Activated T-helper 1 cell treated with anti-CD3 and anti-CD28 coated beads, Interleukin-12 subunit alpha, Interleukin-12 subunit beta, Interleukin-2, Interleukin-4 antibody, amounts not matched to agents 30 ng/mL and 10 ng/mL and 1 ng/mL, durations not matched to agents 14 hours and 24 hours and 36 hours (primary cell): Measurements from ENCODE around the gene C1GALT1C1. TPM values are rescaled to one million over a fixed set of nuclear protein-coding genes. Genes with fewer than 3 reads are reported as not detected.

Source experiments
- DNase-seq: peaks from one replicate; pipeline ENCODE4 v3.0.0; 2021; ENCODE audit warnings: low spot score
- H3K27ac Mint-ChIP-seq: one replicate; pipeline ENCODE4 v1.8.0; 2021; ENCODE audit warnings: mild to moderate bottlenecking, mixed read lengths
- H3K27me3 Mint-ChIP-seq: one replicate; pipeline ENCODE4 v1.8.0; 2022; ENCODE audit warnings: mild to moderate bottlenecking, moderate library complexity, mixed read lengths; ENCODE audit not compliant: insufficient read depth
- H3K36me3 Mint-ChIP-seq: one replicate; pipeline ENCODE4 v1.8.0; 2021; ENCODE audit warnings: low read depth, mixed read lengths
- H3K4me1 Mint-ChIP-seq: one replicate; pipeline ENCODE4 v1.8.0; 2021; ENCODE audit warnings: low read depth, mixed read lengths
- H3K4me3 Mint-ChIP-seq: one replicate; pipeline ENCODE4 v1.8.0; 2021; ENCODE audit warnings: mild to moderate bottlenecking, moderate library complexity, mixed read lengths
- H3K9me3 Mint-ChIP-seq: one replicate; pipeline ENCODE4 v1.8.0; 2021; ENCODE audit warnings: mixed read lengths
- intact Hi-C: fragments of 100-400 bp; cut with micrococcal nuclease; formaldehyde crosslinking; loops from one replicate; pipeline ENCODE4 v1.15.1; 2024
- total RNA-seq: library from RNA; stranded (reverse); gene quantifications from 2 replicates; pipeline ENCODE4 v1.2.3, GENCODE V29; 2022

The C1GALT1C1 gene
- total RNA-seq, 1 donor from 2014 or later = 21.0 TPM

- H3K9me3 Mint-ChIP-seq = no peaks in the 10 kb centered on the region
- intact Hi-C loops = no loop called here
- H3K4me1 Mint-ChIP-seq = no peaks in the 10 kb centered on the region
- no peaks in the 10 kb centered on the region for H3K36me3 Mint-ChIP-seq
- no peak overlapping the region for H3K4me3 Mint-ChIP-seq
- DNase-seq = no peak
- no peak overlapping the region for H3K27ac Mint-ChIP-seq
- H3K27me3 Mint-ChIP-seq = no peaks in the 10 kb centered on the region
Measured at GRCh38 chrX:120642871-120643270, 13.0 kb upstream of the C1GALT1C1 start.

- intact Hi-C loops = no loop called here
- no peak overlapping the region for H3K4me3 Mint-ChIP-seq
- no peaks in the 10 kb centered on the region for H3K9me3 Mint-ChIP-seq
- H3K36me3 Mint-ChIP-seq = no peaks in the 10 kb centered on the region
- no peak overlapping the region for H3K27ac Mint-ChIP-seq
- H3K4me1 Mint-ChIP-seq = no peaks in the 10 kb centered on the region
- no peak for DNase-seq
- H3K27me3 Mint-ChIP-seq = no peaks in the 10 kb centered on the region
Measured at GRCh38 chrX:120638619-120639018, 8.8 kb upstream of the C1GALT1C1 start.

GRCh38 chrX:120625371-120625770, 4.5 kb downstream of the C1GALT1C1 start:
- H3K27ac Mint-ChIP-seq = no peak overlapping the region
- intact Hi-C loops = no loop called here
- H3K4me1 Mint-ChIP-seq = peaks cover 16% of the 10 kb centered on the region

GRCh38 chrX:120617996-120618630, 11.7 kb downstream of the C1GALT1C1 start:
- Mint-ChIP-seq H3K4me3 (no peak overlapping the region), H3K27ac (no peak overlapping the region), H3K27me3 (no peaks in the 10 kb centered on the region), H3K36me3 (peaks cover 24% of the 10 kb centered on the region), H3K9me3 (no peaks in the 10 kb centered on the region), H3K4me1 (no peaks in the 10 kb centered on the region)
- intact Hi-C loops = no loop called here
- no peak for DNase-seq

More at GRCh38 chrX:120625371-120625770, 4.5 kb downstream of the C1GALT1C1 start:
- Mint-ChIP-seq H3K36me3 (peaks cover 21% of the 10 kb centered on the region), H3K9me3 (no peaks in the 10 kb centered on the region), H3K27me3 (no peaks in the 10 kb centered on the region), H3K4me3 (no peak overlapping the region)
- no peak for DNase-seq

- Mint-ChIP-seq H3K4me1 (no peaks in the 10 kb centered on the region), H3K27ac (no peak overlapping the region), H3K27me3 (no peaks in the 10 kb centered on the region), H3K4me3 (no peak overlapping the region), H3K36me3 (peaks cover 25% of the 10 kb centered on the region), H3K9me3 (no peaks in the 10 kb centered on the region)
- intact Hi-C loops = no loop called here
- no peak for DNase-seq
Measured at GRCh38 chrX:120614816-120615215, 15.0 kb downstream of the C1GALT1C1 start.

GRCh38 chrX:120612086-120612485, 17.8 kb downstream of the C1GALT1C1 start:
- Mint-ChIP-seq H3K4me3 (no peak overlapping the region), H3K9me3 (no peaks in the 10 kb centered on the region), H3K36me3 (peaks cover 23% of the 10 kb centered on the region), H3K27me3 (no peaks in the 10 kb centered on the region), H3K4me1 (no peaks in the 10 kb centered on the region), H3K27ac (no peak overlapping the region)
- intact Hi-C loops = no loop called here
- no peak for DNase-seq

GRCh38 chrX:120604361-120604782, 25.5 kb downstream of the C1GALT1C1 start:
- Mint-ChIP-seq H3K27ac (peak overlapping the region; percentile 99), H3K36me3 (peaks cover 9% of the 10 kb centered on the region), H3K27me3 (no peaks in the 10 kb centered on the region), H3K4me1 (peaks cover 10% of the 10 kb centered on the region), H3K9me3 (no peaks in the 10 kb centered on the region), H3K4me3 (peak overlapping the region; percentile 99)
- intact Hi-C loops = loop anchor here (1.0 to 10.0 kb wide), 5 partner anchors 26 to 700 kb away; partner anchors contain the start of genes C1GALT1C1 and ZBTB33
- DNase-seq = peak; percentile 4

GRCh38 chrX:120603707-120604360, 26.0 kb downstream of the C1GALT1C1 start, which contains the start of gene MCTS1:
MCTS1 (plus strand) TSS chrX:120604101; CDS start chrX:120604237, 136 bp downstream.
- peak within 1 kb of the TSS; percentile 99 for H3K27ac Mint-ChIP-seq
- H3K9me3 Mint-ChIP-seq = no peaks in the 10 kb centered on the region
- intact Hi-C loops = loop anchor here (1.0 to 10.0 kb wide), 5 partner anchors 26 to 701 kb away; partner anchors contain the start of genes C1GALT1C1 and ZBTB33
- peaks cover 10% of the 10 kb centered on the region for H3K4me1 Mint-ChIP-seq
- H3K4me3 Mint-ChIP-seq = peak within 1 kb of the TSS; percentile 99
- no peaks in the 10 kb centered on the region for H3K27me3 Mint-ChIP-seq
- peaks cover 8% of the 10 kb centered on the region for H3K36me3 Mint-ChIP-seq
- DNase-seq = peak; percentile 75

- Mint-ChIP-seq H3K27me3 (peaks cover 14% of the 10 kb centered on the region), H3K9me3 (no peaks in the 10 kb centered on the region), H3K4me1 (no peaks in the 10 kb centered on the region), H3K27ac (no peak overlapping the region), H3K36me3 (no peaks in the 10 kb centered on the region), H3K4me3 (no peak overlapping the region)
- no peak for DNase-seq
- intact Hi-C loops = no loop called here
Measured at GRCh38 chrX:120585702-120586101, 44.2 kb downstream of the C1GALT1C1 start.

Other genes with a start within 250 kb of the C1GALT1C1 start
- gene LAMP2, start 160.8 kb downstream of the C1GALT1C1 start, total RNA-seq = 42.7 and 44.1 TPM in 2 replicates
- gene CUL4B, start 69.1 kb downstream of the C1GALT1C1 start, total RNA-seq = 25.2 and 26.5 TPM in 2 replicates
- 67.3 and 70.1 TPM in 2 replicates for gene MCTS1, start 26.0 kb downstream of the C1GALT1C1 start, total RNA-seq
- gene CT47B1, start 245.8 kb upstream of the C1GALT1C1 start, total RNA-seq = not detected in 2 replicates